K562 (cell line): Measurements from ENCODE around the gene HADHA. TPM values are rescaled to one million over a fixed set of nuclear protein-coding genes. Genes with fewer than 3 reads are reported as not detected.
A peak's percentile ranks its signal among the peaks of the same experiment; 100 is the strongest.

ENCODE experiments used
- CEBPG ChIP-seq, 3 experiments: fragments of 200-800 bp in 1 of 3; sonication (Bioruptor generic) in 1 of 3; sonication (generic) in 1 of 3; formaldehyde crosslinking in 1 of 3; IDR thresholded peaks in 2 of 3; conservative IDR thresholded peaks in 1 of 3; 2 replicates each; pipeline versions ENCODE4 v1.6.1 to v1.8.0; 2016 to 2022; ENCODE audit warnings: missing compliant biosample characterization in 2 of 3, missing genetic modification characterization in 2 of 3, mild to moderate bottlenecking in 1 of 3, missing genetic modification reagents in 1 of 3
- HNRNPUL1 ChIP-seq: fragments of 200-400 bp; formaldehyde crosslinking; IDR thresholded peaks from 2 replicates; pipeline ENCODE4 v1.6.1; 2017; ENCODE audit warnings: low read length
- HOMEZ ChIP-seq: fragments of 250-450 bp; sonication (Bioruptor Pico); IDR thresholded peaks from 2 replicates; pipeline ENCODE4 v1.4.0; 2020; ENCODE audit warnings: mild to moderate bottlenecking, moderate library complexity
- JUN ChIP-seq, 2 experiments: sonication (generic) in 1 of 2; formaldehyde crosslinking in 1 of 2; IDR thresholded peaks; 2 replicates each; pipeline versions ENCODE4 v1.6.1 to v1.8.0; 2012 to 2022; ENCODE audit warnings: borderline replicate concordance in 2 of 2, mild to moderate bottlenecking in 2 of 2, improper control_type of control experiment in 1 of 2, low read depth in 1 of 2, low read length in 1 of 2, missing genetic modification reagents in 1 of 2
- KLF6 ChIP-seq: fragments of 250-450 bp; sonication (Bioruptor Pico); IDR thresholded peaks from 2 replicates; pipeline ENCODE4 v1.4.0; 2020; ENCODE audit warnings: mild to moderate bottlenecking, moderate library complexity, borderline replicate concordance
- NBN ChIP-seq: fragments of 450-650 bp; IDR thresholded peaks from 2 replicates; pipeline ENCODE4 v1.6.1; 2016; ENCODE audit warnings: low read depth, mild to moderate bottlenecking
- NFRKB ChIP-seq: fragments of 450-650 bp; IDR thresholded peaks from 2 replicates; pipeline ENCODE4 v1.6.1; 2016; ENCODE audit warnings: low read depth
- POLR2G ChIP-seq: fragments of 200-400 bp; formaldehyde crosslinking; IDR thresholded peaks from 2 replicates; pipeline ENCODE4 v1.6.1; 2017; ENCODE audit warnings: low read depth, mild to moderate bottlenecking, antibody characterized with exemption, low read length, moderate library complexity
- PYGO2 ChIP-seq: fragments of 450-650 bp; IDR thresholded peaks from 2 replicates; pipeline ENCODE4 v1.6.1; 2016; ENCODE audit warnings: mild to moderate bottlenecking, missing genetic modification characterization, moderate library complexity, missing compliant biosample characterization
- RBM22 ChIP-seq: fragments of 200-400 bp; formaldehyde crosslinking; IDR thresholded peaks from 2 replicates; pipeline ENCODE4 v1.6.1; 2018; ENCODE audit warnings: low read length, low read depth; ENCODE audit not compliant: poor library complexity, severe bottlenecking
- TEAD1 ChIP-seq, 2 experiments: fragments of 450-650 bp in 1 of 2; sonication (generic) in 1 of 2; formaldehyde crosslinking; IDR thresholded peaks; 2 replicates each; pipeline versions ENCODE4 v1.4.0 to v1.8.0; 2020 to 2022; ENCODE audit warnings: mild to moderate bottlenecking in 2 of 2, missing genetic modification reagents in 1 of 2
- THRB ChIP-seq: fragments of 450-650 bp; formaldehyde crosslinking; conservative IDR thresholded peaks from 2 replicates; pipeline ENCODE4 v1.4.0; 2022; ENCODE audit warnings: mild to moderate bottlenecking, missing genetic modification characterization
- TRIM28 ChIP-seq: fragments of 450-650 bp; IDR thresholded peaks from 2 replicates; pipeline ENCODE4 v1.6.1; 2017
- TSC22D4 ChIP-seq: fragments of 450-650 bp; IDR thresholded peaks from 2 replicates; pipeline ENCODE4 v1.6.1; 2016; ENCODE audit warnings: missing genetic modification characterization, missing biosample characterization, control low read depth
- XRCC5 ChIP-seq: fragments of 200-400 bp; formaldehyde crosslinking; IDR thresholded peaks from 2 replicates; pipeline ENCODE4 v1.6.1; 2017; ENCODE audit warnings: low read depth, mild to moderate bottlenecking, low read length
- ZNF124 ChIP-seq: sonication (generic); formaldehyde crosslinking; IDR thresholded peaks from 2 replicates; pipeline ENCODE4 v1.8.1; 2022; ENCODE audit warnings: missing genetic modification reagents
- ZNF274 ChIP-seq: IDR thresholded peaks from 2 replicates; pipeline ENCODE4 v1.6.1; 2011; ENCODE audit warnings: low read depth, mild to moderate bottlenecking, low read length, moderate library complexity, borderline replicate concordance
- ZNF280A ChIP-seq: fragments of 450-650 bp; IDR thresholded peaks from 2 replicates; pipeline ENCODE4 v1.6.1; 2018; ENCODE audit warnings: mild to moderate bottlenecking, low read depth; ENCODE audit not compliant: partially characterized antibody
- ZNF740 ChIP-seq, 3 experiments: fragments of 200-800 bp in 1 of 3; sonication (Bioruptor generic) in 1 of 3; sonication (generic) in 1 of 3; formaldehyde crosslinking in 1 of 3; IDR thresholded peaks; 2 replicates each; pipeline versions ENCODE4 v1.6.1 to v1.8.0; 2016 to 2022; ENCODE audit warnings: mild to moderate bottlenecking in 2 of 3, missing compliant biosample characterization in 2 of 3, missing genetic modification characterization in 2 of 3, missing genetic modification reagents in 1 of 3
- polyA plus RNA-seq, 8 experiments: library from polyadenylated mRNA; depleted of rRNA in 4 of 8; stranded (reverse) in 5 of 8; unstranded in 3 of 8; fragments of >200 nt; fragmentation: Nextera tagmentation in 2 of 8; fragmentation: Illumina TruSeq in 1 of 8; extraction: Ambion mirVana in 2 of 8; extraction: Trizol in 1 of 8; gene quantifications; 2 replicates each; pipeline versions ENCODE4 v1.2.1 to v1.2.3, GENCODE V29; 2011 to 2014; ENCODE audit warnings: inconsistent platforms in 1 of 8, missing spikeins in 1 of 8
- total RNA-seq, 7 experiments: library from RNA; depleted of rRNA in 6 of 7; stranded (reverse); fragments of >200 nt in 6 of 7; fragmentation: Illumina TruSeq in 2 of 7; extraction: Trizol in 2 of 7; gene quantifications; 2 replicates each; pipeline versions ENCODE4 v1.2.1 to v1.2.3, GENCODE V29; 2011 to 2021; ENCODE audit warnings: low replicate concordance in 1 of 7

Gene HADHA
- total and polyA plus RNA-seq, 9 of the 15 experiments (the other 6 are each of a cell fraction or from before 2014, with no cell fraction given) = 145 to 326 (median 202) TPM

- TF ChIP-seq TEAD1 (CRISPR knock-in tag; IDR thresholded peaks at IDR 0.05) = peak in 1 of 2 experiments; percentile 77; a peak in 1 of 4 replicates
- no peak for TF ChIP-seq THRB (CRISPR knock-in tag)
- no peak for TF ChIP-seq TSC22D4 (tag)
- 0 out of 2 replicates have a peak, but pooled peaks have one; percentile 76 for TF ChIP-seq NFRKB
- TF ChIP-seq KLF6 = no peak
- TF ChIP-seq ZNF280A = no peak
- no peak for TF ChIP-seq ZNF274
- no peak for TF ChIP-seq HOMEZ
- TF ChIP-seq ZNF124 (CRISPR knock-in tag) = no peak
- peak; percentile 34; the same call in 1 of the 2 replicates for TF ChIP-seq CEBPG (CRISPR knock-in tag; IDR thresholded peaks at IDR 0.05)
- no peak for TF ChIP-seq CEBPG (tag; conservative IDR thresholded peaks at IDR 0.05 in 1 of 2, IDR thresholded peaks at IDR 0.05 in 1 of 2)
- peak; percentile 22; the same call in 1 of the 2 replicates for TF ChIP-seq JUN (IDR thresholded peaks at IDR 0.05; ENCODE audit: borderline replicate concordance, low read depth, low read length)
- TF ChIP-seq JUN (CRISPR knock-in tag; IDR thresholded peaks at IDR 0.05; ENCODE audit: borderline replicate concordance) = peak; percentile 77; the same call in 1 of the 2 replicates
- TF ChIP-seq HNRNPUL1 = no peak
- TF ChIP-seq ZNF740 (CRISPR knock-in tag; IDR thresholded peaks at IDR 0.05) = no peak; the same call in 1 of the 2 replicates
- TF ChIP-seq ZNF740 (tag; IDR thresholded peaks at IDR 0.05) = no peak
- peak; percentile 96 for TF ChIP-seq POLR2G
- TF ChIP-seq PYGO2 (tag) = no peak
- TF ChIP-seq TRIM28 = 0 out of 2 replicates have a peak, but pooled peaks have one; percentile 0
- TF ChIP-seq RBM22 = peak; percentile 34
- peak; percentile 24; the same call in 1 of the 2 replicates for TF ChIP-seq NBN
- peak; percentile 58; the same call in 1 of the 2 replicates for TF ChIP-seq XRCC5
Observed at GRCh38 chr2:26244309-26245230, at the start of gene HADHA, which contains the start of gene HADHB (continued).
